ENCODE results near the gene HIRA.

DNA sequence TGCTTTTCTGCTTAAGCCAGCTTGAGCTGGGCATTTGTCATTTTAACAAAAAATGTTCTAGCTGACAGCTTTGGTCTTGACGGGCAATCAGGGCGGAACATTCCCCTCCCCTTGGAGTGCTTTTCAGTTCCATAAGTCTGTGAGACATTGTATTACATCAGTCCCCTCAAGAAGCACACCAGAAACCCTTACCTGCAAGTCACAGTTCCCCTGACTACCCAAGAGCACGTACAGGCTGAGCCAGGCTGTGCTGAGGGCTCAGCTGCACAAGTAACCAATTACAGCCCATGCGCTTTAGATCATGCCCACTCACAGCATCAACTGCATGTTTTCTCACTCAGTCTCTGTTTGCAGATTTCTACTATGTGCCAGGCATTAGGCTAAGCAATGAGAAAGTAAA lies 19.1 kb downstream of the HIRA start:
- TF ChIP-seq, protein P1, sequence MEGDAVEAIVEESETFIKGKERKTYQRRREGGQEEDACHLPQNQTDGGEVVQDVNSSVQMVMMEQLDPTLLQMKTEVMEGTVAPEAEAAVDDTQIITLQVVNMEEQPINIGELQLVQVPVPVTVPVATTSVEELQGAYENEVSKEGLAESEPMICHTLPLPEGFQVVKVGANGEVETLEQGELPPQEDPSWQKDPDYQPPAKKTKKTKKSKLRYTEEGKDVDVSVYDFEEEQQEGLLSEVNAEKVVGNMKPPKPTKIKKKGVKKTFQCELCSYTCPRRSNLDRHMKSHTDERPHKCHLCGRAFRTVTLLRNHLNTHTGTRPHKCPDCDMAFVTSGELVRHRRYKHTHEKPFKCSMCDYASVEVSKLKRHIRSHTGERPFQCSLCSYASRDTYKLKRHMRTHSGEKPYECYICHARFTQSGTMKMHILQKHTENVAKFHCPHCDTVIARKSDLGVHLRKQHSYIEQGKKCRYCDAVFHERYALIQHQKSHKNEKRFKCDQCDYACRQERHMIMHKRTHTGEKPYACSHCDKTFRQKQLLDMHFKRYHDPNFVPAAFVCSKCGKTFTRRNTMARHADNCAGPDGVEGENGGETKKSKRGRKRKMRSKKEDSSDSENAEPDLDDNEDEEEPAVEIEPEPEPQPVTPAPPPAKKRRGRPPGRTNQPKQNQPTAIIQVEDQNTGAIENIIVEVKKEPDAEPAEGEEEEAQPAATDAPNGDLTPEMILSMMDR (IDR thresholded peaks at IDR 0.05): no peak
- no peak for TF ChIP-seq POLR2A (IDR thresholded peaks at IDR 0.05)

Data from transverse colon (tissue), 3 donors.